ENCODE measurements around the gene VMP1.
"Not testable (repeated sequence)": the region's sequence is repeated elsewhere in the genome, so short reads cannot be mapped to it uniquely, and the experiment has no call there.

Gene VMP1

GRCh38 chr17:59830846-59831486 is 123.5 kb downstream of the VMP1 start:
- Mint-ChIP-seq H3K27me3 (no peaks in the 10 kb centered on the region), H3K27ac (peak overlapping the region; percentile 99), H3K36me3 (ENCODE audit: low read depth) (peaks cover 64% of the 10 kb centered on the region), H3K4me1 (ENCODE audit: low read depth) (peaks cover 76% of the 10 kb centered on the region), H3K4me3 (peak overlapping the region; percentile 78), H3K9me3 (no peaks in the 10 kb centered on the region)
- DNase-seq: no peak

DNA sequence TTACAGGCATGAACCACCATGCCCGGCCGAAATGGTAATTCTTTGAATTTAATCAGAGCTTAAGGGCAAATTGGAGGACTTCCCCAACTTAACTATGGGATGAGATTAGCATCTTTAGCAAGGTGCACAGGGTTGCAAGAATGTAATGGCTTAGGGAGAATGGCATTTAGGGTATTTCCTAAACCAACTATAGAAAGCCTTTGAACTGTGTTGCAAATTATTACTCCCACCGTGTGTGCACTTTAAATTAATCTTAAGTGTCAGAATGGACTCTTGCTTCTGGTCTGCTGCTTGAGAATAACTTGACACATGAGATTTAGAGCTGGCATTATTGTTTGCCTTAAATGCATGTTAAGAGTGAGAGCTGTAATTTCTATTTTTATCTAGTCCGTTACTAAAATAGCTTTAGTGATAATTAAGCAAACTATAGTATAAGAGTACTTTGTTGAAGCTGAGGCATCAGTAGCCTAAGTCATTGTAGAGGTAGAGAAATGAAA is 125.5 kb downstream of the VMP1 start:
- Mint-ChIP-seq H3K4me3 (peak overlapping the region; percentile 49), H3K9me3 (no peaks in the 10 kb centered on the region), H3K27me3 (no peaks in the 10 kb centered on the region), H3K27ac (peak overlapping the region; percentile 96), H3K36me3 (ENCODE audit: low read depth) (peaks cover 59% of the 10 kb centered on the region), H3K4me1 (ENCODE audit: low read depth) (peaks cover 70% of the 10 kb centered on the region)
- no peak for DNase-seq

GRCh38 chr17:59837308-59838051 is 130.0 kb downstream of the VMP1 start:
- peaks cover 80% of the 10 kb centered on the region for H3K36me3 Mint-ChIP-seq (ENCODE audit: low read depth)

GRCh38 chr17:59838052-59838916 is 130.8 kb downstream of the VMP1 start:
- peak; percentile 73 for DNase-seq
- Mint-ChIP-seq H3K27ac (peak overlapping the region; percentile 100), H3K4me1 (ENCODE audit: low read depth) (peaks cover 41% of the 10 kb centered on the region), H3K27me3 (no peaks in the 10 kb centered on the region), H3K4me3 (peak overlapping the region; percentile 96), H3K9me3 (no peaks in the 10 kb centered on the region), H3K36me3 (ENCODE audit: low read depth) (peaks cover 82% of the 10 kb centered on the region)

More at GRCh38 chr17:59837308-59838051, 130.0 kb downstream of the VMP1 start:
- peaks cover 40% of the 10 kb centered on the region for H3K4me1 Mint-ChIP-seq (ENCODE audit: low read depth)
- no peaks in the 10 kb centered on the region for H3K9me3 Mint-ChIP-seq
- peak overlapping the region; percentile 96 for H3K4me3 Mint-ChIP-seq
- H3K27ac Mint-ChIP-seq: peak overlapping the region; percentile 100
- no peak for DNase-seq
- H3K27me3 Mint-ChIP-seq: no peaks in the 10 kb centered on the region

DNA sequence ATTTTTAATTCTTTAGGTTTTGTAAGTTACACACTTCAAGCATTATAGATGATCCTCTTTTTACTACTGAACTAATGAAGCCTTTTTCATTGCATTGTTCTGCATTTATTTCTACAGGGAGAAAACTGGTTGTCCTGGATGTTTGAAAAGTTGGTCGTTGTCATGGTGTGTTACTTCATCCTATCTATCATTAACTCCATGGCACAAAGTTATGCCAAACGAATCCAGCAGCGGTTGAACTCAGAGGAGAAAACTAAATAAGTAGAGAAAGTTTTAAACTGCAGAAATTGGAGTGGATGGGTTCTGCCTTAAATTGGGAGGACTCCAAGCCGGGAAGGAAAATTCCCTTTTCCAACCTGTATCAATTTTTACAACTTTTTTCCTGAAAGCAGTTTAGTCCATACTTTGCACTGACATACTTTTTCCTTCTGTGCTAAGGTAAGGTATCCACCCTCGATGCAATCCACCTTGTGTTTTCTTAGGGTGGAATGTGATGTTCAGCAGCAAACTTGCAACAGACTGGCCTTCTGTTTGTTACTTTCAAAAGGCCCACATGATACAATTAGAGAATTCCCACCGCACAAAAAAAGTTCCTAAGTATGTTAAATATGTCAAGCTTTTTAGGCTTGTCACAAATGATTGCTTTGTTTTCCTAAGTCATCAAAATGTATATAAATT is 132.3 kb downstream of the VMP1 start:
- H3K36me3 Mint-ChIP-seq (ENCODE audit: low read depth): peaks cover 71% of the 10 kb centered on the region
- no peaks in the 10 kb centered on the region for H3K9me3 Mint-ChIP-seq
- H3K4me1 Mint-ChIP-seq (ENCODE audit: low read depth): peaks cover 48% of the 10 kb centered on the region
- H3K27me3 Mint-ChIP-seq: no peaks in the 10 kb centered on the region
- H3K4me3 Mint-ChIP-seq: peak overlapping the region; percentile 96
- no peak for DNase-seq
- H3K27ac Mint-ChIP-seq: peak overlapping the region; percentile 100

GRCh38 chr17:59840329-59841090 is 133.1 kb downstream of the VMP1 start:
- Mint-ChIP-seq H3K36me3 (ENCODE audit: low read depth) (peaks cover 71% of the 10 kb centered on the region), H3K27ac (peak overlapping the region; percentile 100), H3K4me1 (ENCODE audit: low read depth) (peaks cover 55% of the 10 kb centered on the region), H3K4me3 (peak overlapping the region; percentile 96), H3K27me3 (no peaks in the 10 kb centered on the region), H3K9me3 (no peaks in the 10 kb centered on the region)
- no peak for DNase-seq

- Mint-ChIP-seq H3K4me3 (peak overlapping the region; percentile 96), H3K4me1 (ENCODE audit: low read depth) (peaks cover 58% of the 10 kb centered on the region), H3K27ac (peak overlapping the region; percentile 100), H3K36me3 (ENCODE audit: low read depth) (peaks cover 69% of the 10 kb centered on the region)
- not testable (repeated sequence) for H3K27me3 Mint-ChIP-seq, DNase-seq, H3K9me3 Mint-ChIP-seq
Measured at GRCh38 chr17:59841091-59841881, 133.8 kb downstream of the VMP1 start.

DNA sequence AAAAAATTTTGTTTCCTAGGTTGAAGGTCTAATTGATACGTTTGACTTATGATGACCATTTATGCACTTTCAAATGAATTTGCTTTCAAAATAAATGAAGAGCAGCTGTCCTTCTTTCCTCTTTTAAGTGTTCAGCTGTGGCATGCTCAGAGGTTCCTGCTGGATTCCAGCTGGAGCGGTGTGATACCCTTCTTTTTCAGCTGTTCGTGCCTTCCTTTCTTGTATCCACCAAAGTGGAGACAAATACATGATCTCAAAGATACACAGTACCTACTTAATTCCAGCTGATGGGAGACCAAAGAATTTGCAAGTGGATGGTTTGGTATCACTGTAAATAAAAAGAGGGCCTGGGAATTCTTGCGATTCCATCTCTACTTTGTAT is 134.4 kb downstream of the VMP1 start:
- Mint-ChIP-seq H3K4me3 (peak overlapping the region; percentile 96), H3K4me1 (ENCODE audit: low read depth) (peaks cover 60% of the 10 kb centered on the region), H3K36me3 (ENCODE audit: low read depth) (peaks cover 65% of the 10 kb centered on the region), H3K27ac (peak overlapping the region; percentile 100)
- not testable (repeated sequence) for DNase-seq, H3K9me3 Mint-ChIP-seq, H3K27me3 Mint-ChIP-seq

DNA sequence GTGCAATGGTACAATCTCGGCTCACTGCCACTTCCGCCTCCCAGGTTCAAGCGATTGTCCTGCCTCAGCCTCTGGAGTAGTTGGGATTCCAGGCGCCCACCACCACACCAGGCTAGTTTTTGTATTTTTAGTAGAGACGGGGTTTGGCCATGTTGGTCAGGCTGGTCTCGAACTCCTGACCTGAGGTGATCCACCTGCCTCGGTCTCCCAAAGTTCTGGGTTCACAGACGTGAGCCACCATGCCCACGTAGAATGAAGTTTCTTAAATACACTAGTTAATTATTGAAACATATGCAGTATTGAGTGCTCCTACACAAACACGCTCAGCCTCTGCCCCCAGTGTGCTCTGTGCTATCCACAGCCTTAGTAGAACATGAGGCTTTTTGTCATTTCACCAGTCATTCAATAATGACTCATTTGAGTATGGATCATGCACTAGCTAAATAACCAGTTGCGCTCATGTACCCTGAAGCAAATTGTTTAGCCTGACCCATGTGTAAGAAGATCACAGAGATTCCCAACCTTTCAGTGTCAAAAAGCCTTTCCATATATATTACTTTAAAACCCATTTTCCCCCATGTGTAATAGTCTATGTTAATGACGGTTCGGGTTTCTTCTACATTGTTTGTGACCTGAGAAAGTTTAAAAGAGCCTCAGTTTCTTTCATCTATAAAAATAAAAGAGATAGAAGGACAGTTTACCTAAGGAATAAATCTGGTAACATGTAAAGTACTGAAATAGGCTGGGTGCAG is 135.6 kb downstream of the VMP1 start:
- Mint-ChIP-seq H3K27me3 (no peaks in the 10 kb centered on the region), H3K36me3 (ENCODE audit: low read depth) (peaks cover 53% of the 10 kb centered on the region), H3K4me3 (peak overlapping the region; percentile 96), H3K9me3 (no peaks in the 10 kb centered on the region), H3K27ac (peak overlapping the region; percentile 100), H3K4me1 (ENCODE audit: low read depth) (peaks cover 63% of the 10 kb centered on the region)
- DNase-seq: peak; percentile 82

DNA sequence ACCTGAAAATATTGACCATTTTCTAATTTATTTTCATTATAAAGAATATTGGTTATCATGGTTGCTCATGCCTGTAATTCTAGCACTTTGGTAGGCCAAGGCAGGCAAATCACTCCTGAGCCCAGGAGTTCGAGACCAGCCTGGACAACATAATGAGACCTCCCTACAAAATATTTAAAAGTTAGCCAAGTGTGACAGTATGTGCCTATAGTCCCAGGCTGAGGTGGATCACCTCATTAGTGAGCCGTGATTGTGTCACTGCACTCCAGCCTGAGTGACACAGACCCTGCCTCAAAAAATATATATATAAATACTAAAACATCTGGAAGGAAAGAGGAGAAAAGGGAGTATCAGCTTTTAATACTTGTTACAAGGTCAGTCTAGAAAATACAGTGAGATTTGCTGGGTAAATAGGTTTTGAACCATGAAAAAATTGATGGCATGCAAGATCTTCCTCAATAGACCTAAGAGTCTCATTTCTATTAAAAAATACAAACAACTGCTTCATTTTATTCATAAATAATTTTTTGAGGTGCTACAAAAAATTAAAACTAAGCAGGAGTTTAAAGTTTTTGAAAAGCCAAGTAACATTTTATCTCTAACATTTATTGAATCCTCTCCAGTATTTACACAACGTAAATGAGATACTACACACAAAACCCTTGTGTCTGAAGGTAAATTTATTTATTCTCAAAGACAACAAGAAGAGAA is 137.6 kb downstream of the VMP1 start:
- H3K9me3 Mint-ChIP-seq: no peaks in the 10 kb centered on the region
- H3K4me3 Mint-ChIP-seq: peak overlapping the region; percentile 96
- peaks cover 33% of the 10 kb centered on the region for H3K36me3 Mint-ChIP-seq (ENCODE audit: low read depth)
- H3K4me1 Mint-ChIP-seq (ENCODE audit: low read depth): peaks cover 80% of the 10 kb centered on the region
- peak overlapping the region; percentile 100 for H3K27ac Mint-ChIP-seq
- DNase-seq: no peak
- no peaks in the 10 kb centered on the region for H3K27me3 Mint-ChIP-seq

GRCh38 chr17:59845595-59846393 is 138.3 kb downstream of the VMP1 start:
- H3K36me3 Mint-ChIP-seq (ENCODE audit: low read depth): peaks cover 26% of the 10 kb centered on the region
- peak overlapping the region; percentile 100 for H3K27ac Mint-ChIP-seq
- peak overlapping the region; percentile 96 for H3K4me3 Mint-ChIP-seq

More at GRCh38 chr17:59845595-59846393, 138.3 kb downstream of the VMP1 start:
- no peaks in the 10 kb centered on the region for H3K27me3 Mint-ChIP-seq
- peaks cover 78% of the 10 kb centered on the region for H3K4me1 Mint-ChIP-seq (ENCODE audit: low read depth)
- no peak for DNase-seq
- H3K9me3 Mint-ChIP-seq: no peaks in the 10 kb centered on the region
